HG02610 (cell line): ENCODE measurements around the gene FMR1NB.

Source experiments
- ATAC-seq: cut with Tn5 transposase; IDR thresholded peaks from one replicate; pipeline ENCODE4 v1.9.1; 2021; ENCODE audit warnings: mild to moderate bottlenecking, moderate library complexity; ENCODE audit not compliant: unreplicated experiment

The FMR1NB gene, protein sequence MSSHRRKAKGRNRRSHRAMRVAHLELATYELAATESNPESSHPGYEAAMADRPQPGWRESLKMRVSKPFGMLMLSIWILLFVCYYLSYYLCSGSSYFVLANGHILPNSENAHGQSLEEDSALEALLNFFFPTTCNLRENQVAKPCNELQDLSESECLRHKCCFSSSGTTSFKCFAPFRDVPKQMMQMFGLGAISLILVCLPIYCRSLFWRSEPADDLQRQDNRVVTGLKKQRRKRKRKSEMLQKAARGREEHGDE

GRCh38 chrX:147981038-147981752, at the start of gene FMR1NB:
Gene FMR1NB (plus strand): TSS chrX:147981337. CDS start chrX:147981403, 66 bp downstream.
- ATAC-seq: no peak

- ATAC-seq: no peak
Measured at GRCh38 chrX:147933815-147934214, 47.3 kb upstream of the FMR1NB start.

DNA sequence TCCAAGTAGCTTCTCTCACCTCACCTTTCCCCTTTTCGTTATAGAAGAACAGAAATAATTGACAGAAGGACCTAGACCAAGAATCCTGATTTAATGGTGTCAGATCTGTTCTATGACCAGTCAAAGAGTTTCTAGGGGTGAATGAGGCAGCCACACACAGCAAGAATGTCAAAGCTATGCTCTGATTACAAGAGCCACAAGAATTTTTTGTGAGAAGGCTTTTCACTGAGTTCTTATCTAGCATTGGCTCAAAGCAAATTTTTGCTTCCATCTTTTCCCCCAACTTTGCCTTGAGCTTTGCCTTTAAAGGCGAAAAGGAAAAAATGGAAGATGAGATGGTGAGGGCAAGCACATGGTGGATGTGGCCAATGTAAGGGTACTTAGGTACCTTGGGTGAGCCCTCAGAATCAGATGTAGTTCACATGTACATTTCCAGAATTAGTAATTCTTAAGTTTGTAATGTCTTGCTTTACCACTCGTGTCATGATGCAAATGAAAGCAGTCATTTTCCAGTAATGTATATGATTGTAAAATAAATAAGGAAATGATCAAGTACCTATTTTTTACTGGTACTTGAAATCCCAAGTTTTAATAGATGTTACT, 45.9 kb upstream of the FMR1NB start:
- ATAC-seq: no peak

DNA sequence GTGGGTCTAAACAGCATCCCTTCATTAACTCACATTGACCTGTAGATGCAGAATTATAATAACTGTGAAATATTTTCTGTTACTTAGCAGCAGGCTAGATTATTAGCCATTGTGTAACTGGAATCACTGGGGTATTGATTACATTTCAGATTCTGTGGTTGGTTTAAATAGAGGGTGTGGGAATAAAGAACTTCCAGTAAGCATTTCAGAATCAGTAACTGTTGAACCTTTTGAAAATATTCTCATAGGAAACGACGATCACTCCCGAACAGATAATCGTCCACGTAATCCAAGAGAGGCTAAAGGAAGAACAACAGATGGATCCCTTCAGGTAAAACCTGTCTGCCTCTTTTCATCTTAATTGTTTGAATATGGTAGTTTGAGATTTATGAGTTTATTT, 35.9 kb upstream of the FMR1NB start:
- ATAC-seq: no peak

DNA sequence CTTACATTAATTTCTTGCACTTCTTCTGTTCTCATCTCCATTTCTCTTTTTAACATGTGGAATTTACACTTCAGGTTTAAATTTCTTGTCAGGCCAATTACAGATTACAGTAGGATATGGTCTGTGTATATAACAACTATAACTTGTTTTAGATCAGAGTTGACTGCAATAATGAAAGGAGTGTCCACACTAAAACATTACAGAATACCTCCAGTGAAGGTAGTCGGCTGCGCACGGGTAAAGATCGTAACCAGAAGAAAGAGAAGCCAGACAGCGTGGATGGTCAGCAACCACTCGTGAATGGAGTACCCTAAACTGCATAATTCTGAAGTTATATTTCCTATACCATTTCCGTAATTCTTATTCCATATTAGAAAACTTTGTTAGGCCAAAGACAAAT, 32.6 kb upstream of the FMR1NB start:
- no peak for ATAC-seq

- no peak for ATAC-seq
Measured at GRCh38 chrX:147950352-147950751, 30.8 kb upstream of the FMR1NB start.

GRCh38 chrX:147953976-147954375, 27.2 kb upstream of the FMR1NB start:
- ATAC-seq: no peak

DNA sequence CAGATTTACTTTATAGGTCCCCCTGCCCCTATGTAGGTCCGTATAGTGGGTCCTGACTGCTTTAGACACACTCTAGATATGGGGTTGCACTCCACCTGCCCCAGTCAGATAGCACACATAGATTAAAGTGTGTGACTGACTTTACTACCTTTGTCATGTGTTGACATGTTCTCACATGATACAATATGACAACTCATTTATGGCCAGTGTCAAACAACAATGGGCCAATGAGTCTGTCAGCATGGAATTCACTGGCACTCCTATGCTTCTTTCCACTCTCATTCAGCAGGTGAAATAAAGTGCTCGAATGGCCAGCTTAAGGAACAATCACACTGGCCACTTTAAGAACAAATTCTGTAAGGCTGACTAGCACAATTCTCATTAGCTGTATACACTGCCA, 23.8 kb upstream of the FMR1NB start:
- no peak for ATAC-seq

DNA sequence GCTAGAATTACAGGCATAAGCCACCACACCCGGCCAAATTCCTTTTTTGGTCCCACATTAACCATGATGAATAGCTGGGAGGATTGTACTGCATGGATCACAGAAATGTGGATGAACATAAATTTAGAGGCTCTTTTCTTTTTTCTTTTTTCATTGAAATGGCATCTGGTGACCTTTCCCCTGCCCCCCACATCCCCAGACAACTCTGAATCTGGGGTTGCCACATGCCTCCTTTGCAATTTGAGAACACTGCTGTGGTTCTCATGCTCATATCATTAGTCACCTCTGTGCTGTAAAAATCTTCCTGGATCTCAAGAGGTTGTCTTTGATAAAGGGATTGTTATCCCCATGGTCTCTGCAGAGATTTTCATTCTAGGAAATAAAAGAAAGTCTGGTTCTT, 22.8 kb upstream of the FMR1NB start:
- no peak for ATAC-seq

DNA sequence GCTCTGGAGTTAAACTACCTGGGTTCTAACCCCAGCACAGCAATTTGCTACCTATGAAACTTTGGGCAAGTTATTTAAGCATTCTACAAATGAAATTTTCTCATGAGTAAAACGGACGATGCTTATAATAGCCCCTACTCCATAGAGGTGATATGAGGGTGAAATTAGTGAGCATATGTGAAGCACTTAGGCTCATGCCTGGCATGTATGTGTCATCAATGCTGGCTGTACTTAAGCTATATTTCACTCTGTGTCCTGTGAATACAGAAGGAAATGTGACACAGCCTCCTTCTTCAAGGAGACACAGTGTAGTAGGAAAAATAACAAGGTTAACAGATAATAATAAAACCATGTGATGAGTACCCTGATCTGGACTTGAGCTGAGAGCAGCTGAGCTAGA, 20.4 kb upstream of the FMR1NB start:
- no peak for ATAC-seq

- ATAC-seq: no peak
Measured at GRCh38 chrX:147962476-147962875, 18.7 kb upstream of the FMR1NB start.

- ATAC-seq: no peak
Measured at GRCh38 chrX:147978931-147979330, 2.2 kb upstream of the FMR1NB start.

GRCh38 chrX:148020329-148020728, 39.2 kb downstream of the FMR1NB start:
- ATAC-seq: peak; percentile 28

DNA sequence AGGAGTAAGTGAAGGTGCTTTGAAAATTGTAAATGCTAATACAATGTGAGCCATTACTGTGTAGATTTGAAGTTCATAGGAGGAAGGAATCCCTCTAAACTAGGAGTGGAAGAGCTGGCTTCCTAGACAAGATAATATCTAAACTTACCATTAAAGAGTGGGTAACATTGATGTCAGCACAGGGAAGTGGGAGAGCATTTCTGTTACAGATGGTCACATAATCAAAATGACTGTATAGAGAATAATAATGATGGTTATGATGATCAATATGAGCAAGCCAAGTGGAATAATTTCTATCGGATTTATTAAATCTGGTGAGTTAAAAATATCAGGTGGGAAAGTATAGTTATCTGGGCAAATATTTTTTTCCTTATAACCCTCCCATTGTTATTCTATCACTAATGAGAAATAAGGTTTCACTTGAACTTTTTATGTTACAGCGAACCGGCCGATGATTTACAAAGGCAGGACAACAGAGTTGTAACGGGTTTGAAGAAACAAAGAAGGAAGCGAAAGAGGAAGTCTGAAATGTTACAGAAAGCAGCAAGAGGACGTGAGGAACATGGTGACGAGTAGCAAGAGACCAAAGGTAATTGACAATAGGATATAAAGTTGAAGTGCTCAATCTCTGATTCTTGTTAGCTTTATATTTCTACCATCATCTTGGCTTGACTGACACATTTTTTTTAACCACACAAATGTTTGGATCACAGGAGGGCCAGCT, 43.5 kb downstream of the FMR1NB start:
- peak; percentile 62 for ATAC-seq

GRCh38 chrX:148035380-148035779, 54.2 kb downstream of the FMR1NB start:
- ATAC-seq: no peak

GRCh38 chrX:148037020-148037419, 55.9 kb downstream of the FMR1NB start:
- no peak for ATAC-seq

GRCh38 chrX:148043271-148043855, 62.2 kb downstream of the FMR1NB start:
- peak; percentile 45 for ATAC-seq

GRCh38 chrX:148047200-148047599, 66.1 kb downstream of the FMR1NB start:
- no peak for ATAC-seq

DNA sequence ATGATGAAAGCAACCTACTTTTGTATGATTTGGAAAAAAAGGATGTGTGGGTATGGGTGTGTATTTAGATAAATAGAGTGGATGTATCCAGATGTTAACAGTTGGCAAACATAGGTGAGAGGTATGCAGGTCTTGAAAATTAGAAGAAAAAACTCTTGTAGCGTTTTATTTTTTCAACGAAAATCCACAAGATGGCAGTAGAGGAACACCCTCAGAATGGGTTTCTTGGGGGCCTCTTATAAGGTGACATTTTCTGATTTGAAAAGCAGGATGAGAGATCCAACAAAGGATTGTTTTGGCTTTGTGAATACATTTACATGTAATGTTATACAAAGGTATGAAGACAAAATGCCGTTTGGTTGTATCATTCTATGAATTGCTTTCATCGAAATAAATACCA, 68.3 kb downstream of the FMR1NB start:
- ATAC-seq: no peak

DNA sequence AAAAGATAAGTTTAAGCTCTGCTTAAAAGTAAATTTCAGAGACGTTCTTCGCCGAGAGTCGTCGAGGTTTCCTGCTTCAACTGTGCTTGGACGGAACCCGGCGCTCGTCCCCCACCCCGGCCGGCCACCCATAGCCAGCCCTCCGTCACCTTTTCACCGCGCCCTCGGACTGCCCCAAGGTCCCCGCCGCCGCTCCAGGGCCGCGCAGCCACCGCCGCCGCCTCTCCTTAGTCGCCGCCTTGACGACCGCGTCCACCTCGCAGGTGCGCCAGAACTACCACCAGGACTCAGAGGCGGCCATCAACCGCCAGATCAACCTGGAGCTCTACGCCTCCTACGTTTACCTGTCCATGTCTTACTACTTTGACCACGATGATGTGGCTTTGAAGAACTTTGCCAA, 70.8 kb downstream of the FMR1NB start:
- no peak for ATAC-seq

GRCh38 chrX:148067285-148067684, 86.1 kb downstream of the FMR1NB start:
- no peak for ATAC-seq
